Measurements from ENCODE around the gene KLF6.

- TF ChIP-seq, protein P1, sequence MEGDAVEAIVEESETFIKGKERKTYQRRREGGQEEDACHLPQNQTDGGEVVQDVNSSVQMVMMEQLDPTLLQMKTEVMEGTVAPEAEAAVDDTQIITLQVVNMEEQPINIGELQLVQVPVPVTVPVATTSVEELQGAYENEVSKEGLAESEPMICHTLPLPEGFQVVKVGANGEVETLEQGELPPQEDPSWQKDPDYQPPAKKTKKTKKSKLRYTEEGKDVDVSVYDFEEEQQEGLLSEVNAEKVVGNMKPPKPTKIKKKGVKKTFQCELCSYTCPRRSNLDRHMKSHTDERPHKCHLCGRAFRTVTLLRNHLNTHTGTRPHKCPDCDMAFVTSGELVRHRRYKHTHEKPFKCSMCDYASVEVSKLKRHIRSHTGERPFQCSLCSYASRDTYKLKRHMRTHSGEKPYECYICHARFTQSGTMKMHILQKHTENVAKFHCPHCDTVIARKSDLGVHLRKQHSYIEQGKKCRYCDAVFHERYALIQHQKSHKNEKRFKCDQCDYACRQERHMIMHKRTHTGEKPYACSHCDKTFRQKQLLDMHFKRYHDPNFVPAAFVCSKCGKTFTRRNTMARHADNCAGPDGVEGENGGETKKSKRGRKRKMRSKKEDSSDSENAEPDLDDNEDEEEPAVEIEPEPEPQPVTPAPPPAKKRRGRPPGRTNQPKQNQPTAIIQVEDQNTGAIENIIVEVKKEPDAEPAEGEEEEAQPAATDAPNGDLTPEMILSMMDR (IDR thresholded peaks at IDR 0.05; ENCODE audit: poor library complexity) = no peak
- TF ChIP-seq EZH2 (IDR thresholded peaks at IDR 0.05; ENCODE audit: borderline replicate concordance) = no peak
- no peak for TF ChIP-seq EZH2phosphoT487 (IDR thresholded peaks at IDR 0.05; ENCODE audit: low read depth, severe bottlenecking, unreplicated experiment)
These were observed 29.8 kb upstream of the KLF6 start for GRCh38 chr10:3814838-3815220.
